Stimulated activated effector memory CD8-positive, alpha-beta T cell treated with anti-CD3 and anti-CD28 coated beads, Interleukin-12 subunit alpha, Interleukin-12 subunit beta, amount 100 ng/mL, for 72 hours (primary cell): Measurements from ENCODE around the gene NPIPB4.
"Not testable (repeated sequence)": the region's sequence is repeated elsewhere in the genome, so short reads cannot be mapped to it uniquely, and the experiment has no call there.

Experiments used
- ATAC-seq: fragments of 150-1000 bp; cut with Tn5 transposase; 2 replicates; pipeline ENCODE4 v1.10.0; 2021
- DNase-seq, 2 donors: peaks; one replicate each; pipeline ENCODE4 v3.0.0; 2021 to 2022; ENCODE audit warnings: low spot score in 2 of 2
- H3K27ac Mint-ChIP-seq: one replicate; pipeline ENCODE4 v1.8.0; 2022; ENCODE audit warnings: mild to moderate bottlenecking, mixed read lengths
- H3K36me3 Mint-ChIP-seq: one replicate; pipeline ENCODE4 v1.8.0; 2022; ENCODE audit warnings: mild to moderate bottlenecking, mixed read lengths
- H3K4me1 Mint-ChIP-seq: one replicate; pipeline ENCODE4 v1.8.0; 2022; ENCODE audit warnings: mixed read lengths
- H3K4me3 Mint-ChIP-seq: one replicate; pipeline ENCODE4 v1.8.0; 2022; ENCODE audit warnings: mild to moderate bottlenecking, mixed read lengths
- H3K9me3 Mint-ChIP-seq: one replicate; pipeline ENCODE4 v1.8.0; 2022; ENCODE audit warnings: mixed read lengths

Gene NPIPB4

DNA sequence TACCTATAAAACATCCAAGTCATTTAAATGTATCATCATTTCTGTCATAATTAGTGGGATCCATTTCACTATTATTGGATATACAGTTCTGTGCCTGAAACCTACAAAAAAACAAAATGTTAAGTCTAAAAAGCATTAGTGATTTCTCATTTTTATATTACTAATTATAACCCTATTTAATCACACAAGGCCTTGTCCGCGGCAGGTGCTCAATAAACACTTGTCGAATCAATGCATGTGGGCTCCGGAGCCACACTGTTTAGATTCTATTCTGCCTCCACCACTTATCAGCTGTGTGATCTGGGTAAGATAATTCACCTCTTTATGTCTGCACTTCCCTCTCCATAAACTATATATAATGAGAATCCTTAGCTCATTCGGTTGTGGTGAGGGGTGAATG, at the start of gene NPIPB4:
Gene NPIPB4 (minus strand): TSS at position 101 of the 400 bp plus-strand sequence. CDS start 378 bp downstream, outside the sequence.
- not testable (repeated sequence) for ATAC-seq, H3K4me3 Mint-ChIP-seq, H3K27ac Mint-ChIP-seq, DNase-seq, H3K36me3 Mint-ChIP-seq, H3K9me3 Mint-ChIP-seq, H3K4me1 Mint-ChIP-seq

DNA sequence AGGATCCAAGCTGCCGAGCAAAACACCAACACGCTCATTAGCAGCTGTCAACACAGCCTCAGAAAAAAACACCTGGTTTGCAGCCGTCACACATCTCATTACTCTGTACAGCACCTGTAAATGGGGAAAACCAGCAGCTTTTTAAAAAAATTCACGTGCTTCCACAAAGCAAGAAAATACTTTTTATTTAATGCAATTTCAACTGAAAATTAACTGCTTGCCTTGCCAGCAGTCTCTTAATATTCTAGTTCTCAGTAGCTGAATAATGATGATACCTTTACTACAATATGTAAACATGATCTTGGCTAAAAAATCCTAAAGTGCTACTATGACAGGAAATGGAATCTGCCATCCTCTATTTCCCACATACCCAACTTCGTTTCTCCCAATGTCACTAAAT, 41.4 kb upstream of the NPIPB4 start:
- not testable (repeated sequence) for H3K4me1 Mint-ChIP-seq, DNase-seq, H3K9me3 Mint-ChIP-seq, H3K27ac Mint-ChIP-seq, H3K4me3 Mint-ChIP-seq, H3K36me3 Mint-ChIP-seq, ATAC-seq

GRCh38 chr16:21881988-21882387, 24.4 kb upstream of the NPIPB4 start:
- H3K36me3 Mint-ChIP-seq, H3K4me1 Mint-ChIP-seq, ATAC-seq, H3K9me3 Mint-ChIP-seq, DNase-seq, H3K4me3 Mint-ChIP-seq, H3K27ac Mint-ChIP-seq: not testable (repeated sequence)

DNA sequence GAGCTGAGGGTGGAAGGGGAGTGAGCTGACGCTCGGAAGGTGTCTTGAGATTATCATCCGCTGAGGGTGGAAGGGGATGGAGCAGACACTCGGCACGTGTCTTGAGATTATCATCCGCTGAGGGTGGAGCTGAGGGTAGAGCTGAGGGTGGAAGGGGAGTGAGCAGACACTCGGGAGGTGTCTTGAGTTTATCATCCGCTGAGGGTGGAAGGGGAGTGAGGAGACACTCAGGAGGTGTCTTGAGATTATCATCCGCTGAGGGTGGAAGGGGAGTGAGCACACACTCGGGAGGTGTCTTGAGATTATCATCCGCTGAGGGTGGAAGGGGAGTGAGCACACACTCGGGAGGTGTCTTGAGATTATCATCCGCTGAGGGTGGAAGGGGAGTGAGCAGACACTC, 20.4 kb downstream of the NPIPB4 start:
- H3K4me1 Mint-ChIP-seq, ATAC-seq, DNase-seq, H3K9me3 Mint-ChIP-seq, H3K36me3 Mint-ChIP-seq, H3K27ac Mint-ChIP-seq: not testable (repeated sequence)
- peak overlapping the region; percentile 45 for H3K4me3 Mint-ChIP-seq

DNA sequence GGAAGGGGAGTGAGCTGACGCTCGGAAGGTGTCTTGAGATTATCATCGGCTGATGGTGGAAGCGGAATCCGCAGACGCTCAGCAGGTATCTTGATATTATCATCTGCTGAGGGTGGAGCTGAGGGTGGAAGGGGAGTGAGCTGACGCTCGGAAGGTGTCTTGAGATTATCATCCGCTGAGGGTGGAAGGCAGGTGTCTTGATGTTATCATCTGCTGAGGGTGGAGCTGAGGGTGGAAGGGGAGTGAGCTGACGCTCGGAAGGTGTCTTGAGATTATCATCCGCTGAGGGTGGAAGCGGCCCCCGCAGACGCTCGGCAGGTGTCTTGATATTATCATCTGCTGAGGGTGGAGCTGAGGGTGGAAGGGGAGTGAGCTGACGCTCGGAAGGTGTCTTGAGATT, 21.2 kb downstream of the NPIPB4 start:
- not testable (repeated sequence) for H3K27ac Mint-ChIP-seq, H3K36me3 Mint-ChIP-seq, H3K9me3 Mint-ChIP-seq, DNase-seq, ATAC-seq, H3K4me3 Mint-ChIP-seq, H3K4me1 Mint-ChIP-seq

DNA sequence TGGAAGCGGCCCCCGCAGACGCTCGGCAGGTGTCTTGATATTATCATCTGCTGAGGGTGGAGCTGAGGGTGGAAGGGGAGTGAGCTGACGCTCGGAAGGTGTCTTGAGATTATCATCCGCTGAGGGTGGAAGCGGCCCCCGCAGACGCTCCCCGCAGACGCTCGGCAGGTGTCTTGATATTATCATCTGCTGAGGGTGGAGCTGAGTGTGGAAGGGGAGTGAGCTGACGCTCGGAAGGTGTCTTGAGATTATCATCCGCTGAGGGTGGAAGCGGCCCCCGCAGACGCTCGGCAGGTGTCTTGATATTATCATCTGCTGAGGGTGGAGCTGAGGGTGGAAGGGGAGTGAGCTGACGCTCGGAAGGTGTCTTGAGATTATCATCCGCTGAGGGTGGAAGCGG, 21.8 kb downstream of the NPIPB4 start:
- not testable (repeated sequence) for H3K4me3 Mint-ChIP-seq, H3K4me1 Mint-ChIP-seq, DNase-seq, H3K36me3 Mint-ChIP-seq, H3K27ac Mint-ChIP-seq, ATAC-seq, H3K9me3 Mint-ChIP-seq

- not testable (repeated sequence) for DNase-seq, H3K9me3 Mint-ChIP-seq, H3K4me1 Mint-ChIP-seq
Observed at GRCh38 chr16:21834211-21834610, 23.3 kb downstream of the NPIPB4 start.

DNA sequence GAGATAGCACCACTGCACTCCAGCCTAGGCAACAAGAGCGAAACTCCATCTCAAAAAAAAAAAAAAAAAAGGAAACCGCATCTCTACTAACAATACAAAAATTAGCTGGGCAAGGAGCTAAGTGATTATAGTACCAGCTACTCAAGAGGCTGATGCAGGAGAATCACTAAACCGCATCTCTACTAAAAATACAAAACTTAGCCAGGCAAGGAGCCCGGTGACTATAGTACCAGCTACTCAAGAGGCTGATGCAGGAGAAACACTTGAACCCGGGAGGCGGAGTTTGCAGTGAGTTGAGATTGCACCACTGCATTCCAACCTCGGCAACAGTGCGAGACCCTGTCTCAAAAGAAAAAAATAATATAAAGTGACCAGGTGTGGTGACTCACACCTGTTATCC, 27.6 kb downstream of the NPIPB4 start:
- not testable (repeated sequence) for ATAC-seq, H3K4me3 Mint-ChIP-seq, H3K4me1 Mint-ChIP-seq, H3K27ac Mint-ChIP-seq, H3K36me3 Mint-ChIP-seq, DNase-seq, H3K9me3 Mint-ChIP-seq

More at GRCh38 chr16:21834211-21834610, 23.3 kb downstream of the NPIPB4 start:
- not testable (repeated sequence) for ATAC-seq, H3K36me3 Mint-ChIP-seq, H3K4me3 Mint-ChIP-seq, H3K27ac Mint-ChIP-seq

GRCh38 chr16:21826067-21826706, 31.4 kb downstream of the NPIPB4 start:
- H3K27ac Mint-ChIP-seq, H3K9me3 Mint-ChIP-seq, DNase-seq, H3K4me1 Mint-ChIP-seq, H3K36me3 Mint-ChIP-seq, ATAC-seq, H3K4me3 Mint-ChIP-seq: not testable (repeated sequence)

DNA sequence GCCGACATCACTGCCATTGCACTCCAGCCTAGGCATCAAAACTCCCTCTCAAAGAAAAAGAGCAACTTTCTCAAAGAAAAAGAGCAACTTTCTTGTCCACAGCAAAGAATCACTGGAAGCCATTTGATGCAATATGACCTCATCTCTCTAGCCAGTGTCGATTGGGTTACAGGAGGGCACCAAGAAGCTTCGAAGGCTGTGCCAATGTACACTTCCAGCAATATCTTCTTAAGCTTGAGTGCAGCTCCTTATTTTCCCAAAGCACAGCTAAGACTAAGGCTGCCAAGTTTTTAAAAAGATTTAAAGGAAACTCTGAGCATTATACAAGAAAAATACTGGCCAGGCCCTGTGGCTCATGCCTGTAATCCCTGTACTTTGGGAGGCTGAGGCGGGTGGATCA, 32.0 kb downstream of the NPIPB4 start:
- ATAC-seq, H3K27ac Mint-ChIP-seq, H3K9me3 Mint-ChIP-seq, H3K4me3 Mint-ChIP-seq, H3K36me3 Mint-ChIP-seq, DNase-seq, H3K4me1 Mint-ChIP-seq: not testable (repeated sequence)

GRCh38 chr16:21823258-21823657, 34.3 kb downstream of the NPIPB4 start:
- DNase-seq, H3K9me3 Mint-ChIP-seq, H3K27ac Mint-ChIP-seq, ATAC-seq, H3K4me3 Mint-ChIP-seq: not testable (repeated sequence)
- H3K36me3 Mint-ChIP-seq, result peaks cover 18% of the 10 kb centered on the region
- peaks cover 22% of the 10 kb centered on the region for H3K4me1 Mint-ChIP-seq

DNA sequence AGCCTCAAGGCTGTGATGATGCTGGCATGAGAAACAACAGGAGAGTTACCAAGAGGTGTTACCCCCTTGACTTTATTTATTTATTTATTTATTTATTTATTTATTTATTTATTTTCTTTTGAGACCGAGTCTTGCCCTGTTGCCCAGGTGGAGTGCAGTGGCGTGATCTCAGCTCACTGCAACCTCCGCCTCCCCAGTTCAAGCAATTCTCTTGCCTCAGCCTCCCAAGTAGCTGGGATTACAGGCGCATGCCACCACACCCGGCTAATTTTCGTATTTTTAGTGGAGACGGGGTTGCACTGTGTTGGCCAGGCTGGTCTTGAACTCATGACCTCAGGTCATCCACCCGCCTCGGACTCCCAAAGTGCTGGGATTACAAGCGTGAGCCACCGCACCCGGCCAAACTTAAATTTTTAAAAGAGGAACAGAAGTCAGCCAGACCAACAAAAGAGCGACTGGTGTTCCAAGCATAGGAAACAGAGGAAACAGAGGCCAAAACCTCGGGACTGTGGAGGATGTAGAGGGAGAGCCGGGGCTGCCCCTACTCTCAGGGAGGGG, 36.6 kb downstream of the NPIPB4 start:
- not testable (repeated sequence) for DNase-seq, H3K9me3 Mint-ChIP-seq, ATAC-seq
- peaks cover 29% of the 10 kb centered on the region for H3K36me3 Mint-ChIP-seq
- peak overlapping the region; percentile 99 for H3K27ac Mint-ChIP-seq
- peaks cover 22% of the 10 kb centered on the region for H3K4me1 Mint-ChIP-seq
- H3K4me3 Mint-ChIP-seq, result peak overlapping the region; percentile 97

- H3K36me3 Mint-ChIP-seq, result peaks cover 36% of the 10 kb centered on the region
- H3K27ac Mint-ChIP-seq, result peak overlapping the region; percentile 99
- H3K4me3 Mint-ChIP-seq, result peak overlapping the region; percentile 97
- ATAC-seq, result peak; percentile 99
- H3K4me1 Mint-ChIP-seq, result peaks cover 22% of the 10 kb centered on the region
- peak; percentile 42 to 85 for DNase-seq
- not testable (repeated sequence) for H3K9me3 Mint-ChIP-seq
Observed at GRCh38 chr16:21820028-21820907, 37.3 kb downstream of the NPIPB4 start.

DNA sequence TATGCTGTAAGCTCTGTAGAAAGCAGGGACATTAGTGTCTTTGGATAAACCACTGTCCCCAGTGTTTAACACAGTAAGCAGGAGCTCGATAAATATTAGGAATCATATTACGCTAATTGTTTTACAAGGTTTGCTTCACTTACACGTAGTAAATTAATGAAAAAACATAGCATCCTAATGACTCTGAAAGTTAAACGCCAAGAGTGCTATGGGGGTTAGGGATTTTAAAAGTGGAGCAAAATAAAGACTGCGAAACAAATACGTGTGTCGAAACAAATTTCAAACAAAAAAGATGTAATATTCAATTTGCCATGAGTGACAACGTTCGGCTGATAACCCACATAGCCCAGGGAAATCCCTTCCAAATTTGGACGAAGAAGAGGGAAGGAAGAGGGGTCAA, 37.9 kb downstream of the NPIPB4 start:
- ATAC-seq, H3K9me3 Mint-ChIP-seq, DNase-seq: not testable (repeated sequence)
- H3K4me1 Mint-ChIP-seq, result peaks cover 22% of the 10 kb centered on the region
- peak overlapping the region; percentile 99 for H3K27ac Mint-ChIP-seq
- peaks cover 39% of the 10 kb centered on the region for H3K36me3 Mint-ChIP-seq
- H3K4me3 Mint-ChIP-seq, result peak overlapping the region; percentile 97

GRCh38 chr16:21817012-21817411, 40.5 kb downstream of the NPIPB4 start:
- DNase-seq, result not testable (repeated sequence)

More at GRCh38 chr16:21817012-21817411, 40.5 kb downstream of the NPIPB4 start:
- H3K4me1 Mint-ChIP-seq, result peaks cover 22% of the 10 kb centered on the region
- H3K27ac Mint-ChIP-seq, H3K9me3 Mint-ChIP-seq, H3K4me3 Mint-ChIP-seq: not testable (repeated sequence)
- ATAC-seq, result peak; percentile 31
- peaks cover 62% of the 10 kb centered on the region for H3K36me3 Mint-ChIP-seq
